ENCODE results near the gene LRP1-AS. TPM values are rescaled to one million over a fixed set of nuclear protein-coding genes. Genes with fewer than 3 reads are reported as not detected.

Gene LRP1-AS
- total RNA-seq, 4 donors from 2014 or later: not detected

DNA sequence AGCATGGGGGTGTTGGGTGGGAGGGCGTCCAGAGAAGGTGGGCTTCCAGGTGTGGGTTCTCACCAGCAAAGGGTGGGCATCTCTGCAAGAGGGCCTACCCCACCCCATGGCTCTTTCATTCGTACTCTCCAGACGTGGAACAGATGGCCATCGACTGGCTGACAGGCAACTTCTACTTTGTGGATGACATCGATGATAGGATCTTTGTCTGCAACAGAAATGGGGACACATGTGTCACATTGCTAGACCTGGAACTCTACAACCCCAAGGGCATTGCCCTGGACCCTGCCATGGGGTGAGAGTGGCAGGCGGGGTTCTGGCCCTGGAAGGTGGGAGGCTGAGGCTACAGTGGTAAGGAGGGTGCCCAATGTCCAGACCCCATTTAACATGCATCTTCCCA lies 6.7 kb upstream of the LRP1-AS start:
- TF ChIP-seq, protein P1, sequence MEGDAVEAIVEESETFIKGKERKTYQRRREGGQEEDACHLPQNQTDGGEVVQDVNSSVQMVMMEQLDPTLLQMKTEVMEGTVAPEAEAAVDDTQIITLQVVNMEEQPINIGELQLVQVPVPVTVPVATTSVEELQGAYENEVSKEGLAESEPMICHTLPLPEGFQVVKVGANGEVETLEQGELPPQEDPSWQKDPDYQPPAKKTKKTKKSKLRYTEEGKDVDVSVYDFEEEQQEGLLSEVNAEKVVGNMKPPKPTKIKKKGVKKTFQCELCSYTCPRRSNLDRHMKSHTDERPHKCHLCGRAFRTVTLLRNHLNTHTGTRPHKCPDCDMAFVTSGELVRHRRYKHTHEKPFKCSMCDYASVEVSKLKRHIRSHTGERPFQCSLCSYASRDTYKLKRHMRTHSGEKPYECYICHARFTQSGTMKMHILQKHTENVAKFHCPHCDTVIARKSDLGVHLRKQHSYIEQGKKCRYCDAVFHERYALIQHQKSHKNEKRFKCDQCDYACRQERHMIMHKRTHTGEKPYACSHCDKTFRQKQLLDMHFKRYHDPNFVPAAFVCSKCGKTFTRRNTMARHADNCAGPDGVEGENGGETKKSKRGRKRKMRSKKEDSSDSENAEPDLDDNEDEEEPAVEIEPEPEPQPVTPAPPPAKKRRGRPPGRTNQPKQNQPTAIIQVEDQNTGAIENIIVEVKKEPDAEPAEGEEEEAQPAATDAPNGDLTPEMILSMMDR (IDR thresholded peaks at IDR 0.05; ENCODE audit: low read depth): no peak

DNA sequence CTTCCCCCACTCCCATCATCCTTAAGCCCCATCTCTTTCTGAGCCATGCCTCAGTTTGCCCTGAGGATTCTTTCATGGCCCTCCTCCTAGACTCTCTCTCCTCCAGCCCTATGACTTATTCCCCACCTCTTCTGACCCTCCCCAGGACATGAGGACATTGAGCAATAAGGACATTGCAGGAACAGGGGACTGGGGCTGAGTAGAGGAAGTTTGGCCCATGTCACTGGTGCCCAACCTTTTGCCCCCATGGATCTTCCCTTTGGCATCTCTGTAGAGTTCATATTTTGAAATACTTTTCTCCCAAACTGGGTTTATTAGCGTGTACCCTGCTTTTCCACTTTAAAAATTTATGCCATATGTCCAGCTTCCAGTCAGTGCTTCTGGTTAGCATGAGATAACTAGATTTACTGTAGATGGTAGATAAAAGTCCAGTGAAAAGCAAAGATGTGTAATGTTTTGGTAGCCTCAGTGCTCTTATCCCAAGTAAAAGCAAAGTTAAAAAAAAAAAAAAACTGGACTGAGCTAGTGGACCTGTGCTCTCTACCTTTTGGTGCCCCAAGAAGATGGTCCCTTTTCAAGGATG lies 6.1 kb upstream of the LRP1-AS start:
- TF ChIP-seq, protein P1 (IDR thresholded peaks at IDR 0.05; ENCODE audit: low read depth): no peak

GRCh38 chr12:57152639-57153038 lies 5.2 kb upstream of the LRP1-AS start:
- TF ChIP-seq, protein P1 (IDR thresholded peaks at IDR 0.05; ENCODE audit: low read depth): no peak

GRCh38 chr12:57151741-57152630 lies 4.6 kb upstream of the LRP1-AS start:
- TF ChIP-seq, protein P1 (IDR thresholded peaks at IDR 0.05; ENCODE audit: low read depth): no peak

- TF ChIP-seq, protein P1 (IDR thresholded peaks at IDR 0.05; ENCODE audit: low read depth): no peak
Observed at GRCh38 chr12:57150400-57151000, 3.1 kb upstream of the LRP1-AS start.

DNA sequence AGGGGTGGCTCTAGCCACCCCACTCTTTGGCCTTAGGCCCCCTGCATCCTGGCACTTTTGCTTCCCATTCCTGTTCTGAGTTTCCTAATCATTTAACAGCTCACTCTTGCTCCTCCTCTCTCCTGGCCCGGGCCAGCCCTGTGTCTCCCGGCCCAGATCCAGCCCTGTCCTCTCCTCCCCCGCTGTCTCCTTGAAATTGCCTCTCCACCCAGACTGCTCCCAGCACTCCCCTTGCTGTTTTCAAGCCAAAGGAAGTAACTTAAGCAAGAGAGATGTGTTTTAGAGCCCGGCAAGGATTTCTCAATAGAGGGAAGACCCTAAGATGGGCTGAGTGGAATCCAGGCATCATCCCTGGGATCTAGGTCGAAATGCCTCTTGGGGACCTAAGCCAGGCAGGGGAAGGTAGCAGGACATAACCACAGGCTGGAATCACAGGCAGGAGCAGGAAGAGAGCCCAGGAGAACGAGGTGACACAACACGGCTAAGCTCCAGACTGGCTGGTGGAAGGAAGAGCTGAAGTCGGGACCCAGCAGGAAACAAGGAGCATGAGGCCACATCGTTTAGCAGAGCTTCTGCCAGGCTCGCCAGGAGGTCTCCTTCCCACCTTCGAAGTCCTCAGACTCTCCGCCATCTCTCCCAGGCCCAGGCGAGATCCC lies 2.0 kb upstream of the LRP1-AS start:
- TF ChIP-seq, protein P1 (IDR thresholded peaks at IDR 0.05; ENCODE audit: low read depth): no peak

Measured in subcutaneous adipose tissue (tissue), 4 donors.